GM10847 (cell line): ENCODE results near the gene DNLZ.

Source experiments
- POLR2A ChIP-seq: IDR thresholded peaks from 2 replicates; pipeline ENCODE4 v1.6.1; 2011; ENCODE audit not compliant: insufficient read length; ENCODE audit errors: extremely low read depth

The DNLZ gene

DNA sequence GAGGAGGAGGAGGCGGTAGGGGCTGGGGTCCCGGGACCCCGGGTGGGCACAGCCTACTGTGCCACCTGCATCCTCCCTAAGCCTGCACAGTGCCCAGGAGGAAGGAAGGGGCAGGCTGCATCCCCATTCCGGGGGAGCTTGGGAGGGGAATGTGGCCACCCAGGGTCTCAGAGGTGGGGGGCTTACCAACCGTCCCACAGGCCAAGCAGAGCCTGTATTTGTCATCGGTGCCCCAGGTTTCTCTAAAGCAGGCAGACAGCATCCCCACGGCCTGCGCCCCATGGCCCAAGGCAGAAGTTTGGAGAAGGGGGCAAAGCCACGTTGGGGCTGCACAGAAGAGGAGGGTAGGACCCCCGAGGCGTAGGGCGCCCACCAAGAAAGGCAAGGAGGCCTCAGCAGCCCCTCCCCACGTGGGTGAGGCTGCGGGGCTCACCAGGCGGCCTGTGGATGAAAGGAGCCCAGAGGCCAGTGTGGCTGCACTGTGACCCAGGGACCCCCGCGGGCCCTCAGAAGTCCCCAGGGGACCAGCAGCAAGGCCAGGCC, 36.7 kb downstream of the DNLZ start:
- TF ChIP-seq POLR2A, result no peak

DNA sequence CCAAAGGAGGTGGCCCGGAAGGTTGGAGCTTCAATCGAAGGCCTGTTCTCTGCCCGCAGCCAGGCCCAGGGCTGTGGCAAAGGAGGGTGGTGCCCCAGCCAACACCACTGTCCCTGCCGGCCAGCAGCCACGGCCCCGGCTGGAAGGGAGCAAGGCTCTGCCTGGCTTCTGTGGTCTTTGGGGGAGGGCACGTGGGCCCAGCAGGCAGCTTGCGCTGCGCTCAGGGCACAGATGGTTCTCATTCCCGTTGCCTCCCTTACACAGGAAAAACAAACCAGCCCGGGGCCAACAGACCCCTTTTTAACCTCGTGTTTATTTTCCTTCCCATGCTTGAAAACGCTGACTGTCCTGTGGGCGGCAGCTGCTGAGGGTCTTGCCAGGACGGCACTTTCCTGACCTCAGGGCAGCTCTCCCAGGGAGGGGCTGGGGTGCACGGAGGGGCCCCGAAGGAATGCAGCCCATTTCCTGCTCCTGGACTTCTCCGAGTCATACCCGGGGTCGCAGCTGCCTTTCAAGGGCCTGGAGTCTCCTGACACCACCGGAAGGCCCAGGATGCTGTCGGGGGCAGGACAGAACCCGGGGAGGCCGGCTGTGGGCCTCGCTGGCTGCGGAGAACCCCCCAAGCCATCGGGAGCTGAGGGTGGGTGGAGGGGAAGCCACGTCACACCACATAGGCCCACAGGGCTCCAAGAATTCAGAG, 37.3 kb downstream of the DNLZ start:
- TF ChIP-seq POLR2A, result no peak

DNA sequence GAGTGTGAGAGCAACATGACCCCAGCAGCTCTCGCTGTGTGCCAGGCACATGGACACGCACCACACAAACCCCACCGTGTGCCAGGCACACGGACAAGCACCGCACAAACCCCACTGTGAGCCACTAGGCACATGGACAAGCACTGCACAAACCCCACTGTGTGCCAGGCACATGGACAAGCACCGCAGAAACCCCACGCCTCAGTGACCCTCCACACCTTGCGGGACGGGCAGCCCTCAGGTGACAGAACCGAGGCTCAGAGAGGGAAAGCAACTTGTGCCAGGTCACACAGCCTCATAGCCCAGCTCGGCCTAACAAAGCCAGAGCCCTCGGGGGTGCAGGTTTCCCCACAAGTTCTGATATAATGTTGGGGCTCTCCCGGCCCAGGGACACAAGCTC, 38.2 kb downstream of the DNLZ start:
- TF ChIP-seq POLR2A, result no peak

DNA sequence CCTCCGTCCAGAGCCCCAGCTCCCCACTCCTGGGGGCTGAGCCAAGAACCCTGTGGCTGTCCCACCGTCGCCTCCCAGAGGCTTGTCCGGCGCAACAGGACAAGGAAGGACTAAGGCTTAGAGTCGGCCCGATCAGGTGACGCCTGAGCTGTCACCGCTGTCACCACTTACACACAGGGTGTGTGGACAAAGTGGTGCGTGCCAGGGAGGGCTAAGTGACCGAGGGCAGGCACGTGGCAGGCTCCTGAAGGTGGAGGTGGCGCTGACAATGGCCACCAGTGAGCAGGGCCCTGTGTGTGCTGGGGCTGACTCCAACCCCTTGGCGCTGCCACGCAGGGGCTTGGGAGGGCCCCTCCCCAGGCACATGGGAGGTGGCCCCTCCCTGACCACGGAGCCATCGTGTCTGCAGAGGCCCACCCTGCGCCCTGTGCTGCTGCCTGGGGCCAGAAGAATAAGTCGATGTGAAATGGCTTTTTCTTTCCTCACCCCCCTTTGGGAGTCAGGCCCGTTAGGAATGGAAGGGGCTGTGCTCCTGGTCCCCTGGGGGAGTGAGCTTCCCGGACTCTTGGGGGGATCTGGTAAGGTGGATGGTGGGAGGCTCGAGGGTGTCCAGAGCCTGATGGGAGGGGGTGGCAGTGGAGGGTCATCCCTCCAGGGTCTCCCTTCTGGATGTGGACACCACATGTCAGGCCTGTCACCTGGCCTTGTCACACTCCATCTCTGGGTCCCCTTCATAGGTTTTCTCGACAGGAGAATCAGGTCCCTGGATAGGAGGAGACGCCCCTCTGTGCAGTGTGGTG, 38.8 kb downstream of the DNLZ start:
- TF ChIP-seq POLR2A, result no peak

DNA sequence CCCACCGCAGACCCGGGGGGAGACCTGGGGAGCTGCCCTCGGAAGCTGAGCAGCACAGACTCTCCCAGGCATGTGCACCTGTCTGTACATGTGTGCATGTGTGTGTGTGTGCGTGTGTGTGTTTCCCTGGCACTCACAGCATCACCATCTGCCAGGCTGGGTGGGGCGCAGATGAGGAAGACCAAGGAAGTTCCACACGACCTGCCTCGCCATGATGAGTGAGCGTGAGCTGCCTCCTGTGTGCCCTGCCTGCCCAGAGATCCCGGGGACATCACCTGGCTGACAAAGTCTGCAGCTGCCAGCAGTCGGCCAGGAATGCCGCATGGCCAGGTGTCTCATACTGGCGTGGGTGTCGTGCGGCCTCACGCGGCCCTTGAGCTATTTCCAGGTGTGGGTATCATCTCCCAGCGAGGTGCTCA, 40.2 kb downstream of the DNLZ start:
- TF ChIP-seq POLR2A, result no peak

DNA sequence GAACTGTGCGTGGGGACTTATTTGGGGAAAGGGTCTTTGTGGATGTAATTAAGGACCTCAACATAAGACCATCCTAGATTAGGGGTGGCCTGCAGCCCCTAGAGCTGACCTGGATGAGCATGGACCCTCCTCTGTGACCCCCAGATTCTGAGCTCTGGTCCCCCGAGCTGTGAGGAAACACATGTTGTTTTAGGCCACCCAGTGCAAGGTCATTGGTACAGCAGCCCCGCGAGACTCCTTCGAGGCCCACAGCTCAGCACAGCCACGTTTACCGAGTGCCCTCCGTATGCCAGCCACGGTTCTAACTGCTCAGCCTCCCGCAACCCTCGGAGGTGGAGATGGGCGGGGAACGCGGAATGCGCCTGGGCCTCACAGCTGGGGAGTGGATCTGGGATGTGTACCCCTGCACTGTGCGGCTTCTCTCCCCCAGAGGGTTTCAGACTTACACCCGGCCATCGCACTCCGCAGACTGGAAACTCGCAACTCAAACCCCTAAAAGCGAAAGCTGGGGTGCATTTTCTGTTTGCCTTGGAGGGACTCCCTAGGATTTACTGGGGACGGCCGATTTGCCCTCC, 40.7 kb downstream of the DNLZ start:
- TF ChIP-seq POLR2A, result no peak

DNA sequence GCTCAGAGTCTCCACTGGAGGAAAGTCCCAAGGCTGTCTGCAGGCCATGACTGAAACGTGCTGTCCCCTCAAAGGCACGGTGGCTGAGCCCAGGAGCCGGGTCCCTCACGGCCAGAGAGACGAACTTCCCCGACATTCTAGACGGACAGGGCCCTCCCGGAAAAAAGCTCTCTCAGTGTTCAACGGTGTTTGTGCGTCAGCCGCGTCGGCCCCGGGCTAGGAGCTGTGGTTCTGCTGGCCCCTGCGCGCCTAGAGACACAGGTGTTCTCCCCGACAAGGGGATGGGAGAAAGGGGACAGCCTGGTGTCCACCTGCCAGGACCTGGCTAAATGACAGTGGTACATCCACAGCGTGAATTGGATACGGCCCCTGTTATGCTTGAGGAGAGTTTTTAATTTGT, 42.0 kb downstream of the DNLZ start:
- no peak for TF ChIP-seq POLR2A

DNA sequence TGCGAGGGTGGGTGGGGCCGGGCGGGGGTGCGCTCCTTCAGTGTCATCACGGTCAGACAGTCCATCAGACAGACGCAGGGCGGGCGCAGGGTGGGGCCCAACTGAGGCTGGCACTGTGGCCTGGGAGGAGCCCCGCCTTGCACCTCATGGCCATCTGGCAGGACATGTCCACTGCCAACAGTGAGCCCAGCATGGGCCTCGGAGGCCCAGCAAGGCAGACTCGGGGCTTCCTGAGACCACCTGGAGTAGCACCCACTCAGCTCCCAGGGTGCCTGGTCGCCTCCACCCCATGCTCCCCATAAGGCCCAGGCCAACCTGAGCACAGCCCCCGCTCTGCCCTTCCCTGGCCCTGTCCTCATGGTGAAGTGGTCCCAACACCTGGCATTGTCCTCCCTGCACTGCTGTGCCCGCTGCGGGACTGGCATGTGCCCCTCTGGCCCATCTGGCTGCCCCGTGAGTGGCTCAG, 44.7 kb downstream of the DNLZ start:
- TF ChIP-seq POLR2A, result no peak

DNA sequence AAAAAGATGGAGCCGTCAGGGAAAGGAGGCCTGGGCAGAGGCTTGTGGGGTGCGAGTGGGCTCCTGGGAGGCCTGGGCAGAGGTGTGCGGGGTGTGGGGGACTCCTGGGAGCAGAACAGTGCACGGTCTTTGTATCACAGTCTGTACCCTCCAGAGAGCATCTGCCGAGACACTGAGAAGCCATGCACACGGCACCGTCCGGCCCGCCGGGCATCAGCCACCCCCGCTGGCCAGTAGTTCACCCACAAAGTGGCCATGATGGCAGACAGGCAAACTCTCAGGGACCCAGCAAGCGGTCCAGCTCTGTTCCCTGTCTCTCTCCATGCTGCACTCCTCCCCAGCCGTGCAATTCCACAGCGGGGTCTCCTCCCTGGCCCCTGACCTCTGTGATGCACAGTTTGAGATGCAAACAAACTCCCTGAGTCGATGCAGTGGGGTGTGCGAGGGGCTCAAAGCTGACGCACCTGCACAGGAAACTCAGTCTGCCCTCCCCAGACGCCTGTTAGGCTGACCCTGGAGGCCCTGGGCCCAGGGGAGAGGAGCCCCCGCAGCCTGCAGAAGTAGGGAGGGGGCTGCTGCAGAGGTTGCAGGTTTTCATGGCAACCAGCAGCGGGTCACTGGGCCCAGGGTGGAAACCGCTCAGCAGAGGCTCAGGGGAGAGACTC, 45.3 kb downstream of the DNLZ start:
- TF ChIP-seq POLR2A, result no peak

DNA sequence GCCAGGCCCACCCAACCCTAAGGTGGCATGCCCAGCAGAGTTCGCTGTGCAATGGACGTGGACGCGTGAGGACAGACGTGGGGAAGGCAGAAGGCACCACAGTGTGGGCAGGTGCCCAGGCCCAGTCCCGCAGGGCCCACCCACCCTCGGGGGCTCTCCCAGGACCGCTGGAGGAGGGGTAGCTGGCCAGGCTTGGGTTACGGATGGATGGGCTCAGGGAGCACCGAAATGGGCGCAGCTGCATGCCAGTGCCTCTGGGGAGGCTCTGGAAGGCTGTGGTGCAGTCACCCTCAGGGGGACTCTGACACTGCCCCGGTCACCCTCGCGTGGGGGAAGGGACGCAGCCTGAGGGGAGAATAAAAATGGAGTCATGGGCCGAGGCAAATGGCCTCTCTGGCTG, 45.8 kb downstream of the DNLZ start:
- TF ChIP-seq POLR2A, result no peak

DNA sequence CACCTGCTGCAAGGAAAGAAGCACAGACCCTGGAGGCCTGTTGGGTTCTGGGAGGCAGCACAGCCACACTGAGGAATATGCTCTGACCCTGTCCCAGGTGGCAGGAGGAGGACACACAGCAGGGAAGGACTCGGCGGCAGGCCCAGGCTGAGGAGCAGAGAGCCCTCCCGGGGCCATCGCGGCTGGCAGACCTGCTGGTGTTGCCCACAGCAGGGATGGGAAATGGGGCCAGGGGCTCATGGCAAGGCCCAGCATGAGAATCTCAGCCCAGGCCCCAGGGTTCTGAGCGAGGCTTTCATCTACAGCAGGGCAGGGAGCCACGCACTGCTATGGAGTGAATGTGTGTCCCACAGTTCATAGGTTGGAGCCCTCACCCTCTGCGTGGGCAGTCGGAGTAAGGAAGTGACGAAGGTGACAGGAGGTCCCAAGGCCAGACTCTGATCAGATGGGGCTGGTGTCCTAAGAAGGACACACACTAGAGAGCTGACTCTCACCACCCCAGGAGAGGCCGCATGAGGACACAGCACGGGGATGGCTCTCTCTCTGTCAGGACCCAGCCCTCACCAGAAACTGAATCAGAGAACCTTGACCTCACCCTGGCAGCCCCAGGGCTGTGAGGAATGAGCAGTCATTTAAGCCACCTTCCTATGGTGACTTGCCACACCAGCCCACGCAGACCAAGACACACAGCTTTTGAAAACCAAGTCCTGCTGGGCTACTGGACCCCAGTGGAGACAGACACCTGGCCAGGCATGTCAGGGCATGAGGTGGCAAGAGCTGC, 46.5 kb downstream of the DNLZ start:
- no peak for TF ChIP-seq POLR2A

DNA sequence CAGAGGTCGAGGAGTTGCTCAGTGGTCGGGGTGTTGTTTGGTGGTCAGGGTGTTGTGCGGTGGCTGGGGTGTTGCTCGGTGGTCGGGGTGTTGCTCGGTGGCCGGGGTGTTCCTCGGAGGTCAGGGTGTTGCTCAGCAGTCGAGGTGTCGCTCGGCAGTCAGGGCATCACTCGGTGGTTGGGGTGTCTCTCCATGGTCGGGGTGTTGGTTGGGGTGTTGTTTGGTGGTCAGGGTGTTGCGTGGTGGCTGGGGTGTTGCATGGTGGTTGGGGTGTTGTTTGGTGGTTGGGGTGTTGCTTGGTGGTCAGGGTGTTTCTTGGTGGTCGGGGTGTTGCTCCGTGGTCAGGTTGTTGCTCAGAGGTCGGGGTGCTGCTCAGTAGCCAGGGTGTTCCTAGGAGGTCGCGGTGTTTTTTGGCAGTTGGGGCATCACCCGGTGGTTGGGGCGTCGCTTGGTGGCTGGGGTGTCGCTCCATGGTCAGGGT, 47.2 kb downstream of the DNLZ start:
- no peak for TF ChIP-seq POLR2A

DNA sequence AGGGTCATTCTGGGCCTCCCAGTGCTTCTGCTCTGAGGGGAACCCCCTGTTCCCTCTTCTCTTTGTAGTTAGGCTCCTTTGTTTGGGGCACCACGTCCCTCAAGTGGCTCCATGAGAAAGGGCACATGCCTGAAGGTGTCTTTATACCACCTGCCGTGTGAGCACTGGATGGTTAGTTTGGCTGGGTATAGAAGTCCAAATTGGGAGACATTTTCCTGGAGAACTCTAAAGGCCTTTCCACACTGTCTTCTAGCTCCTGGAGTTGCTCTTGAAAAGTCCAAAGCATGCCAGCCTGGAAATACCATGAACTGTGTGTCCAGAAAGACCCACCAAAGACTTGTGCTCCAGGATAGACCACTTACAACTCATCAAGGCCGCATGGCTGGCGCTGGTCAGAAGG, 48.6 kb downstream of the DNLZ start:
- TF ChIP-seq POLR2A, result no peak

DNA sequence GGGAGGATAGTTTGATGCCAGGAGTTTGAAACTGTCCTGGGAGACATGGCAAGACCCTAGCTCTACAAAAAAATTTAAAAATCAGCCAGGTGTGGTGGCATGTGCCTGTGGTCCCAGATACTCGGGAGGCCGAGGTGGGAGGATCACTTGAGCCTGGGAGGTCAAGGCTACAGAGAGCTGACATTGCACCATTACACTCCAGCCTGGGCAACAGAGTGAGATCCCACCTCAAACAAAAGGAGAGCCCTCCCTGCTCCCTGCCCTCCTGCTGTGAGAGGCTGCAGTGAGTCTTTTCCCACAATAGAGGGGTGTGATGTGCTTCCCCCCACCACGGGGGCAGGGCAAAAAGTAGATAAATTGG, 49.5 kb downstream of the DNLZ start:
- TF ChIP-seq POLR2A, result no peak
